GM20431 (cell line): ENCODE measurements around the gene DHX36.

Experiments
- in situ Hi-C: fragments of 300-500 bp; cut with MseI, MboI; formaldehyde crosslinking; loops from one replicate; pipeline ENCODE4 v1.15.0; 2020; ENCODE audit warnings: low sequenced_read_pairs; ENCODE audit not compliant: unreplicated experiment

DHX36 gene

DNA sequence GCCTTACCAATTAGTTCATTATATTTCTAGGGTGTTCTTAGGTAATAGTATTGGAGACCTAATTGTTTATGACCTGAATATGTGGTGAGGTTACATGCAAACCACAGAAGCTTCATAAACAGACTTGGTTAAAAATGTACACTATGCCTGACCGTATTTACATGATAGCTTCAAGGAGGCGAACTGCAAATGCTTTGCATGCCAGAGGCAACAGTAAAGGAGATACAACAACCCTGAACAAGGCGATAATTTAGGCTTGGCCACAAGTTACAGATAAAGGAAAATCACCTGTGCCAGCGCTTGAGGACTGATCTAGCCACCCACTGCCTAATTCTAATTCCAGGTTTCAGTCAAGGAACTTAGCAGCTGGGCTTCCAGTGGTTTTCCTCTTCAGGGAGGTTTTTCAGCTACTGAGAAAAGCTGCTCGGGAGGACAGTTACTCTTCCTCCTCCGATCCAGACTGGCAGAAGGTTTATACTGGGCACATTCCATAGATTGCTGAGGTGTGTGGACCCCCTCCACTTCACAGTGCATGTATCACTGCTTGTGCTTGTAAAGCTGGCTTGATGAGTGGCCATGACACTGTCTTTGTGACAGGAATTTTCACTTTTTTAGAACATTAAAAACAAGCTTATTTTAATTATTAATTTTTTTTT is 95.6 kb downstream of the DHX36 start:
- in situ Hi-C loops = no loop called here

DNA sequence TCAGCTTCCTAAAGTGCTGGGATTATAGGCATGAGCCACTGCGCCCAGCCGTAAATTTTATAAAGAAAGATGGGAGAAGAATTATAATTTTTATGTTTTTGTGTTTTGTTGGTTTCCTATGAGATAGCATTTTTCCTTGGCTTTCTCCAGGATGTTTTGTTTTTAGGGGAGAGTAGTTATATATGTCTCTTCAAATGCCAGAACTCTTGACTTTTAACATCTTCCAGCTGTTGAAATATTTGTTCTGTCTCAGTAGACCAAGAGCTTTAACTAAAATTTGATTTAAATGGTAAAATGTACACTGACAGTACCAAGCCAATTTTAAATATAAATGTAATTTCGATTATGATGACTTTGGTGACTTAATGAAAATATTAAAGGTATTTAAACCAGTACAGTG is 96.8 kb downstream of the DHX36 start:
- in situ Hi-C loops = no loop called here

DNA sequence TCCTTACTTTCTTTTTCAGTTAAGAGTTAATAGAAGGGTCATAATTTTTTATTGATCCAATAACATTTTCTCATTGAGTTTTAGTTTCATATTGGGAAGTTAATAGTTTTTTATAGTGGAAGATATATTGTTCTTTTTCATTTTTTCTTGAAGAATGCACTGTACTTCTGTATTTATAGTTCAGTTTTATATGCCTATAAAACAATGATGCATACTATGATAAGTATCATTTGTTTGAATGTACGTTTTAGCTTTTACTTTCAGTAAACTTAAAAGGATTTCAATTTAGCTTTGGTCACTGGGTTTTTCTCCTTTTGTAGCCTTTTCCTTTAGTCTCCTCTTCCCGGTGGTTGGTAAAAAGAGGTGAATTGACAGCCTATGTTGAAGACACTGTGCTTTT is 98.8 kb downstream of the DHX36 start:
- in situ Hi-C loops = no loop called here

DNA sequence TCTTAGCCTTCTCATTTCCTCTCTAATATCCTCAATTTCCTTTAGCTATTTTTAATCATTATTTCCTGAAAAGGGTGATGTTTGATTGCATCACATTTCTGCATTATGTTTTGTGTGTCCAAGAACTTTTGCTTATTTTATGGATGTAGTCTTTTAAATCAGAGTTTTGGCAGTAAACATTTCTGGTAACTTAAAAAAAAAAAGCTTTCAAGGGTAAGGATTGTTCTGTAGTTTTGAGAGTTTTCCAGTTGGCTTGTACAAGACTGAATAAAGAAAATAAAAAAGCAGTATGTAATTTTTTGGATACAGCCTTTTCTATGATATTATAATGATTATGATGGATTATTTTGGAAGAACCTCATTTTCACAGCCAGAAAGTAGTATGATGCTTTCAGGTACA is 99.4 kb downstream of the DHX36 start:
- in situ Hi-C loops = no loop called here

DNA sequence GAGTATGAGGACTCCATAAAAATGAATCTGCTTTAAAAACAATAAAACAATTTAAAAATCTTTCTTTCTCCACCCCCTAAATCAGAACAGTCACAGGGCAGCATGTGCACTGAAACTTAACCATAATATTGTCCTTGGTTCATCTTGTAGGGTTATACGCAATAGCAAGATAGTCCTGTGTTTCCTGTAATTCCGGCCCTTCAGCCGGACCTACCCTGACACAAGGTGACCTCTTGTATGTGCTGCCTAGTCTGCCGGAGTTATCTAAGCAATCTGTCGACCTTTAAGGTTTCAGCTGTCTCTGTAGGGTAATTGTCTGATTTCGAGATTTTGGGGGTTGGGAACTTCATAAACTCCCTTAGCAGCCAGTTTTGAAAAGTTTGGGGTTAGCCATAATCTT is 99.9 kb downstream of the DHX36 start:
- in situ Hi-C loops = no loop called here

GRCh38 chr3:154223519-154223918 is 100.8 kb downstream of the DHX36 start:
- in situ Hi-C loops = no loop called here
